Measurements from ENCODE around the gene G3BP1.

Gene G3BP1

DNA sequence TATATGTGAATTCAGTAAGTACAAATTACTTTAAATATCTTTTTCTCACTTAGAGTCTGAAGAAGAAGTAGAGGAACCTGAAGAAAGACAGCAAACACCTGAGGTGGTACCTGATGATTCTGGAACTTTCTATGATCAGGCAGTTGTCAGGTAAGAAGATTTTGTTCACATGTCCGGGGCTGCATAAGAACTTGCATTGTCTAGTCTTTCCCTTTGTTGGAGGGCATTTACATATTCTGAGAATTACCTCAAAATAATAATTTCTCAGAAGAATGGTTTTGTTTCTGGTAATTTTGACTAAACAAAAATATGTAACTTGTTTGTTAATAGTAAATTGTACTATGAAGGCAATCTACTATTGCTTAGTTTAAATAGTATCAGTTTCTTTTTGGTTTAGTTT is 23.7 kb downstream of the G3BP1 start:
- no peaks in the 10 kb centered on the region for H3K27me3 Mint-ChIP-seq (ENCODE audit: low read depth)
- H3K4me3 Mint-ChIP-seq: no peak overlapping the region
- peaks cover 20% of the 10 kb centered on the region for H3K4me1 Mint-ChIP-seq (ENCODE audit: low read depth)
- peaks cover 70% of the 10 kb centered on the region for H3K36me3 Mint-ChIP-seq (ENCODE audit: low read depth)
- DNase-seq (ENCODE audit: low spot score): no peak
- no peak overlapping the region for H3K27ac Mint-ChIP-seq
- H3K9me3 Mint-ChIP-seq: no peaks in the 10 kb centered on the region

DNA sequence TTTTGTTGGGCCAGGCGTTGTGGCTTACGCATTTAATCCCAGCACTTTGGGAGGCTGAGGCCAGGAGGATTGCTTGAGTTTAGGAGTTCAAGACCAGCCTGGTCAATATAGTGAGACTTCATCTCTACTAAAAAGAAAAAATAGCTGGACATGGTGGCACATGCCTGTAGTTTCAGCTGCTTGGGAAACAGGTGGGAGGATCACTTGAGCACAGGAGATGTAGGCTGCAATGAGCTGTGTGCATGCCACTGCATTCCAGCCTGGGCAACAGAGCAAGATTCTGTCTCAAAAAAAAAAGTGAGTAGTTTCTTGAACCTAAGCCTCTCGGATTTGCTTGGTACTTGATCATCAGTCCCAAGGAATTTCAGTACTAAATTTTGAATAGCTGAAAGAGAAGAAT is 26.9 kb downstream of the G3BP1 start:
- Mint-ChIP-seq H3K36me3 (ENCODE audit: low read depth) (peaks cover 59% of the 10 kb centered on the region), H3K27ac (no peak overlapping the region)

DNA sequence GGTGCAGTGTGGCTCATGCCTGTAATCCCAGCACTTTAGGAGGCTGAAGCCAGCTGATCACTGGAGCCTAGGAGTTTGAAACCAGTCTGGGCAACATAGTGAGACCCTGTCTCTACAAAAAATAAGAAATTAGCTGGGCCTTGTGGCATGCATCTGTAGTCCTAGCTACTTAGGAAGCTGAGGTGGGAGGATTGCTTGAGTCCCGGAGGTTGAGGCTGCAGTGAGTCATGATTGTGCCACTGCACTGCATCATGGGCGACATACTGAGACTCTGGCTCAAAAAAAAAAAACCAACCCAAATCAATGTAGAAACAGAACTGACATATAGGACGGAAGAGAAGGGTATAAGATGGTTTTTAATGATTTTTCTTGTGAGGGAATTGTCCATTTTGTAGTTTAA is 27.7 kb downstream of the G3BP1 start:
- H3K4me3 Mint-ChIP-seq: no peak overlapping the region
- H3K4me1 Mint-ChIP-seq (ENCODE audit: low read depth): peaks cover 11% of the 10 kb centered on the region
- no peaks in the 10 kb centered on the region for H3K9me3 Mint-ChIP-seq
- peaks cover 59% of the 10 kb centered on the region for H3K36me3 Mint-ChIP-seq (ENCODE audit: low read depth)
- H3K27ac Mint-ChIP-seq: peak overlapping the region; percentile 35
- no peaks in the 10 kb centered on the region for H3K27me3 Mint-ChIP-seq (ENCODE audit: low read depth)
- no peak for DNase-seq (ENCODE audit: low spot score)

More for the DNA sequence above, 26.9 kb downstream of the G3BP1 start:
- Mint-ChIP-seq H3K27me3 (ENCODE audit: low read depth) (no peaks in the 10 kb centered on the region), H3K4me3 (no peak overlapping the region), H3K4me1 (ENCODE audit: low read depth) (peaks cover 14% of the 10 kb centered on the region), H3K9me3 (no peaks in the 10 kb centered on the region)
- DNase-seq (ENCODE audit: low spot score): no peak

DNA sequence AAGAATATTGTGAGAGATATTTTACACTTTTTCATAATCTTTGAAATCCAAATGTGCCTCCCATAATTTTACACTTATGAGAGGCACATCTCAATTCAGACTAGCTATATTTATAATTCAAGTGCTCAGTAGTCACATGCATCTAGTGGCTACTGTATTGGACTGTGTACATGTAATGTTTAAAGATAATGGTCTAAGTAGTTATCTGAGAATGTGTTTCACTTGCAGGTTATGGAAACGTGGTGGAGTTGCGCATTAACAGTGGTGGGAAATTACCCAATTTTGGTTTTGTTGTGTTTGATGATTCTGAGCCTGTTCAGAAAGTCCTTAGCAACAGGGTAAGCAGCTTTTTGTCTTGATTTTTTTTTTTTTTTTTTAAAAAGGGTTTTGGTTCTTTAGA is 28.8 kb downstream of the G3BP1 start:
- DNase-seq (ENCODE audit: low spot score): no peak
- H3K4me3 Mint-ChIP-seq: no peak overlapping the region
- no peak overlapping the region for H3K27ac Mint-ChIP-seq
- H3K4me1 Mint-ChIP-seq (ENCODE audit: low read depth): peaks cover 8% of the 10 kb centered on the region
- H3K9me3 Mint-ChIP-seq: no peaks in the 10 kb centered on the region
- H3K36me3 Mint-ChIP-seq (ENCODE audit: low read depth): peaks cover 63% of the 10 kb centered on the region
- H3K27me3 Mint-ChIP-seq (ENCODE audit: low read depth): no peaks in the 10 kb centered on the region

DNA sequence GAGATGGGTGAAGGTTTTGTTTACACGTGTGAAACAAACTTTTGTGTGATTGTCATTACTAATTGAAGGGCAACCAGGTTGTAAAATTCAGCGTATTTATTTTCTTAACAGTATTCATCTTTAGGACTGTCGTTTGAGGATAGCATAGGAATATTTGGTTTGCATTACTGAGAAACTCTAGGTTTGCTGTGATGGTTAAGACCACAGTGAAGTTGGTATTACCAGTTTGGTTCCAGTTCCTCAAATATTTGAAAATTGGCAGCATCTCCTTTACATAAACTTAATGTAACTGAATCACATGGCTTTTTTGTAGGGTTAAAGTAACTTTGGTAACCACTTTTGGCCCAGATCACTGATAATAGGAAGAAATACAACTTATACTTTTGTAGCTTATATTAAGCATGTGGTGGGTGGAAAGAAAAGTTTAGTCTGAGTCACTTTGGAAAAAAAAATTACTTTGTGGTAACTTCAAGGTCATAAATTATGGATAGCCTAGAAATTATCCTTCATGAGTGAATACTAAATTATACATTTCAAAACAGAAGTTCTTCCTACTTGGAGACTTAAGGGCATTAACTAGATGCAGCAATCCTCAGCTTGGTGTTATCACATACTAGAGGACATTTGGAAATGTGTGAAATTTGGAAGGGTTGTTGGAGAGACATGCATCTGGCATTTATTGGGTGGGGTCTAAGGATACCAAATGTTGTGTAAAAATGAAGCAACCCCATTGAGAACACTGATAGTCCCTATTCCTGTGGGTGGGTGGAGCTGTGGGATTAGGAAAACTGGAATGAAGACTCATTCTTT is 33.9 kb downstream of the G3BP1 start:
- no peak for DNase-seq (ENCODE audit: low spot score)
- peaks cover 3% of the 10 kb centered on the region for H3K9me3 Mint-ChIP-seq
- no peaks in the 10 kb centered on the region for H3K27me3 Mint-ChIP-seq (ENCODE audit: low read depth)
- no peak overlapping the region for H3K4me3 Mint-ChIP-seq
- no peak overlapping the region for H3K27ac Mint-ChIP-seq
- H3K36me3 Mint-ChIP-seq (ENCODE audit: low read depth): peaks cover 62% of the 10 kb centered on the region
- peaks cover 13% of the 10 kb centered on the region for H3K4me1 Mint-ChIP-seq (ENCODE audit: low read depth)

DNA sequence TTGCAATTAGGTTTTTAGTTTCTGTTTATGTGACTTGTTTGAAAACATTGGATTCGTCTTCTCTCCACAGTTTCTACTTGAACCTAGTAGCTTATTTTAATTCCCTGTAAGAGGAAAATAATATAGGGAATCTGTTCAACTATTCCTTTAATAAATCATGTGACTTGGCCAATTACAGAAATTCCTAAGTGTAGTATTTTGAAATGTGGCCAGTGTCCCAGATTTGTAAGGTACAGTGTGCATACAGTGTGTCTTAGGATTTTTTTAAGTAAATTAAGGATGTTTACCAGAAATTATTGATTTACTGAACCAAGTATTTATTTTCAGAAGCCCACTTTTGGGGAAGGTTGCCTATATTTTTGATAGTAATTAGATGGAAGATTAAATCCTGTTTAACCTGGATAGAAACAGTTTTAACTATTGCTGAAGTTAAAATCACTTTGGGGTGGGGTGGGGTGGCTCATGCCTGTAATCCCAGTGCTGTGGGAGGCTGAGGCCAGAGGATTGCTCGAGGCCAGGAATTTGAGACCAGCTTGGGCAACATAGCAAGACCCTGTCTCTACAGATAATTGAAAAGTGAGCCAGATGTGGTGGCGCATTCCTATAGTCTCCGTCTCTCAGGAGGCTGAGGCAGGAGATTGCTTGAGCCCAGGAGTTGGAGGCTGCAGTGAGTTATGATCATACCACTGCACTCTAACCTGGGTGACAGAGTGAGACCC is 36.9 kb downstream of the G3BP1 start:
- Mint-ChIP-seq H3K4me1 (ENCODE audit: low read depth) (peaks cover 13% of the 10 kb centered on the region), H3K27me3 (ENCODE audit: low read depth) (no peaks in the 10 kb centered on the region), H3K9me3 (peaks cover 8% of the 10 kb centered on the region), H3K36me3 (ENCODE audit: low read depth) (peaks cover 71% of the 10 kb centered on the region), H3K27ac (no peak overlapping the region), H3K4me3 (no peak overlapping the region)
- no peak for DNase-seq (ENCODE audit: low spot score)

DNA sequence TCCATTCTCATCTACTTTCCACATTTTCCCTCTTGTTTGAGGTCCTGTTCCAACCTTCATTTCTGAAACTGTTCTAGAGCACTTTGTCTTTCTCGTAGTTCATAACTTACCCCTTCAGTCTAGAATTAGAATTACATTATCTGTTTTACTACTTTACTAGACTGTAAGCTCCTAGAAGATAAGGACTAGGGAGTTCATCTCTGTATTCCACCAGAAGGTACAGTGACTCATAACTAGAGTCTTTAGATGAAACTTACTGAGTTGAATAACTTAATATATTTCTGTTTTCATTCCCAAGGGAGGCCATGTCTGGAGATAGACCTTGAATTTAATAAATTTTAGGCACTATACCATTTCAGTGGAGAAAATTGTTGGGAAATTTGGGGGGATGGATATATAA is 38.7 kb downstream of the G3BP1 start:
- no peak for DNase-seq (ENCODE audit: low spot score)
- Mint-ChIP-seq H3K36me3 (ENCODE audit: low read depth) (peaks cover 64% of the 10 kb centered on the region), H3K27ac (peak overlapping the region; percentile 29)

DNA sequence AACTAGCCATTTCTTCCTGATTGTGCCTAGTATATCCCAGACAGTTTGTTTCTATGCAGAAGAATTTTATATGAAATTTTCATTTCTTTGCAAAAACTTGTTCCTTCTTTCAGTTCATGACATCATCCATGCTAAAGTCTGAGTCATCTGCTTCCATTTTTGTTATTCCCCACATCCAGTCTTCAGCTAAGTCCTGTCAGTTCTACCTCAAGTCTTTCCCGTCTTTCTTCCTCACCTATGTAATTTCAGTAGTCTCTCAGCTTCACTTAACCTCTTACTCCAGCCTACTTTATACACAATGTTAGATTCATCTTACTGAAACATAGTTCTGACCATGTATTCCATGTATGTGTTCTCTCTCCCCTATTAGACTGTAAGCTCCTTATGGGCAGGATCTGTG is 39.1 kb downstream of the G3BP1 start:
- H3K9me3 Mint-ChIP-seq: peaks cover 8% of the 10 kb centered on the region
- H3K27ac Mint-ChIP-seq: no peak overlapping the region
- no peak for DNase-seq (ENCODE audit: low spot score)
- H3K36me3 Mint-ChIP-seq (ENCODE audit: low read depth): peaks cover 61% of the 10 kb centered on the region
- H3K27me3 Mint-ChIP-seq (ENCODE audit: low read depth): no peaks in the 10 kb centered on the region
- no peak overlapping the region for H3K4me3 Mint-ChIP-seq
- peaks cover 11% of the 10 kb centered on the region for H3K4me1 Mint-ChIP-seq (ENCODE audit: low read depth)

More for the DNA sequence above, 38.7 kb downstream of the G3BP1 start:
- H3K27me3 Mint-ChIP-seq (ENCODE audit: low read depth): no peaks in the 10 kb centered on the region
- peaks cover 8% of the 10 kb centered on the region for H3K9me3 Mint-ChIP-seq
- H3K4me1 Mint-ChIP-seq (ENCODE audit: low read depth): peaks cover 11% of the 10 kb centered on the region
- H3K4me3 Mint-ChIP-seq: no peak overlapping the region

DNA sequence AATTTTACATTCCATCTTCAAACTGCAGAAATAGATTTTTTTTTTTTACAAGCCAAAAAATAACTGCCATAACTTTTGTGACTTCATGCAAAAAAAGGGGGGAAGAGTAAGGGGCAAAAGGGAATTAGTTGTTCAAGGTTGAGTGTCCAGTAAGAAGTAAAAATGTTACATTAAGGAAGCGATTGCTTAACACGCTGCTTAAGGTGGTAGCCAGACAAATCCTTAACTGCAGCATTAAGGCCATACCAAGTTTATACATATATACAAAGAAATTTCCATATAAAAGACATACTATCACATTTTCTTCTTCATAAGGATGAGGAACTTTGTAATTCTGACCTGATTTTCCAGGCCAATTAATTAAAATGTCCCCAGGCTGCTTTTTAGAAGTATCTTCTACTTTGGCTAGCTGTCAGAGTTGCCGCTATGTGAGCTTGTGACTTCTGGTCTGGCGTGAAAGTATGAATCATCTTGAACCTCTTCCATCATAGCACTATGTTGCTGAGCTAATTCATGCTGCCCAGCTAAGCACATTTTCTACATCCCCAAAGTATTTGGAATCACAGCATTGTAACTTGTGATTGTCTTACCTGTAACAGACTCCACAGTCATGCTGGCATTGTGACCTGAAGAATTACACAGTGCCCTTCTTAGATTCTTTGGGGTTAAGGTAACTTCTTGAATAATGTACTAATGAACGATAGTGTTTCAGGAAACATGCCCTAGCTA is 40.0 kb downstream of the G3BP1 start:
- Mint-ChIP-seq H3K4me1 (ENCODE audit: low read depth) (peaks cover 11% of the 10 kb centered on the region), H3K27me3 (ENCODE audit: low read depth) (no peaks in the 10 kb centered on the region), H3K9me3 (peaks cover 8% of the 10 kb centered on the region), H3K27ac (no peak overlapping the region), H3K4me3 (no peak overlapping the region), H3K36me3 (ENCODE audit: low read depth) (peaks cover 53% of the 10 kb centered on the region)
- no peak for DNase-seq (ENCODE audit: low spot score)

DNA sequence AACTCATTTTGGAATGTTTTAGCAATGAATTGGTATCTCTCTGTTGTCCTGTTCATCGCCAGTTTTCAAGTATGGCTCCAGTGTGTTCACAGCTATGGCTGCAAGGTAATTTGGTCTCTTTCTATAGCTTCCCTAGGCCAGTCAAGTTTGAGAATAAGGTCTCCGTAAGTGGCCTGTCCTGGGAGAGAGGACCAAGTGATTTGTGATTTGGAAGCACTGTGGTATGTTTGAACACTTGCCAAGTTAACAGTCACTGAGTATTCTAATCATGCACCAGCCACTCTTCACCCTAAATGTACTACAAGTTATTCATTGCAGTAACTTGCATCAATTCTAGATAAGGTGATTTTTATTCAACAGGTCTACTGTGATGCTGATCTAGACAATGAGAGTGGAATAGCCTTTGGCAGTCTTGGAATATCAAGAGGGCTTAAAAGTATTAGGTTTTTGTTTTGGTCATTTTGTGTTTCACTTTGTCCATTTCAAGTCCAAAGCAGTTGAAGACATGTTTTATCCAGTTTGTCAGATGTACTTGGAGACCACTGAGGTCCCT is 41.1 kb downstream of the G3BP1 start:
- Mint-ChIP-seq H3K4me3 (no peak overlapping the region), H3K36me3 (ENCODE audit: low read depth) (peaks cover 47% of the 10 kb centered on the region), H3K27ac (no peak overlapping the region), H3K27me3 (ENCODE audit: low read depth) (no peaks in the 10 kb centered on the region), H3K9me3 (peaks cover 8% of the 10 kb centered on the region), H3K4me1 (ENCODE audit: low read depth) (peaks cover 6% of the 10 kb centered on the region)
- DNase-seq (ENCODE audit: low spot score): no peak

DNA sequence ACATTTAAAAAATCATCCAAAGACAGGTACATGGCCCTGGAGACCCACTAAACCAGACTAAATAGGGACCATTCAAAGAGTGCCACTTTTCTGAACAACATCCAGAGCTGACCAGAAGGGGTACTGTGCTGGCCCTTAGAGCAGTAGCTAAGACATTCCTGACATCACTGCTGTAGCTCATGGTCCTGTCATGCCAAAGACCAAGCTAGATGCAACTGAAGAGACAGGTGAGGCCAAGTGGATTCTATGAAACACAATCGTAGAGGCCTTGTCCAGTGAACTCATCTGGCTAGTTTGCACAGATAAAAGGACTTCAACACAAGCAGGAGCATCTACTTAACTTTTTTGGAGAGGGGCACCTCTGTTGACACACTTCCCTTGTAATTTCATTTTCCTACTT is 43.3 kb downstream of the G3BP1 start:
- no peak for DNase-seq (ENCODE audit: low spot score)
- Mint-ChIP-seq H3K27me3 (ENCODE audit: low read depth) (no peaks in the 10 kb centered on the region), H3K36me3 (ENCODE audit: low read depth) (peaks cover 33% of the 10 kb centered on the region), H3K4me3 (no peak overlapping the region), H3K9me3 (peaks cover 8% of the 10 kb centered on the region), H3K27ac (no peak overlapping the region), H3K4me1 (ENCODE audit: low read depth) (peaks cover 3% of the 10 kb centered on the region)

DNA sequence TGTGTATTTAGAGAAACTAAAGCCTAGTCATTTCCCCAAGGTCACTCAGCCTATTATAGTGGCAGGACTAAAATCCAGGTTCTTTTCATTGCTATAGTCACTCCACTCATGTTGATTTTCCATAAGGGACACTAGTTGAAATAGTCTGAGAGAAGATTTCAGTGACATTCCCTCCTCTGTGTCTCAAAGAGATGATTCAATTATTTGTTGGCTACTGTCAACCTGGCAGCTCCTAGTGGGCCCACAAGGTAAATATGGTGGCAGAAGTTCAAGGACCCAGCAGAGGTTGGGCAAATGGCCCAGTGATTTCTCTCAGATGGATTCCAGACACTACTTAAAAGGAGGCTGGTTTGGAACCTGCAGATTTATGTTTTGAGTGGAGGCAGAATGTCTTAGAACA is 48.1 kb downstream of the G3BP1 start:
- Mint-ChIP-seq H3K4me3 (no peak overlapping the region), H3K36me3 (ENCODE audit: low read depth) (peaks cover under 1% of the 10 kb centered on the region), H3K9me3 (no peaks in the 10 kb centered on the region), H3K27ac (no peak overlapping the region), H3K4me1 (ENCODE audit: low read depth) (no peaks in the 10 kb centered on the region), H3K27me3 (ENCODE audit: low read depth) (no peaks in the 10 kb centered on the region)
- no peak for DNase-seq (ENCODE audit: low spot score)

DNA sequence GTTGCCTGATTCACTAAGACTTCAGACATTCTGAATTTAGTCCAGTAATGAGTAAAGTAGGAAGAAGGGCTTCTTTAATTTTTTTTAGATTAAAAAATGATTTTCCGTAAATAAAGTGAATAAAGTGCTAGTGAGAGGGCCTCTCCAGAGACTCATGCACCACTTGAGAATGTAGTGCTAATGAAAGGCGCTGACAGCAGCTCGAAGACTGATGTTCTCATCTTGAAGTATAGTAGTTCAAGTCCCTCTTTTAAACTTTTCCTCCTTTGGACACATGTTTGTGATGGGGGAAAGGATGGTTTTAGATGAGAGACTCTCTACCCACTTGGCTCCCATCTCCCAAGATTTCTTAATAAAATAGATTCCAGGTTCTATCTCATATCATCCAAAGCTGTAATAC is 48.5 kb downstream of the G3BP1 start:
- Mint-ChIP-seq H3K27me3 (ENCODE audit: low read depth) (no peaks in the 10 kb centered on the region), H3K27ac (no peak overlapping the region), H3K9me3 (no peaks in the 10 kb centered on the region), H3K36me3 (ENCODE audit: low read depth) (peaks cover under 1% of the 10 kb centered on the region), H3K4me1 (ENCODE audit: low read depth) (no peaks in the 10 kb centered on the region), H3K4me3 (no peak overlapping the region)
- no peak for DNase-seq (ENCODE audit: low spot score)

DNA sequence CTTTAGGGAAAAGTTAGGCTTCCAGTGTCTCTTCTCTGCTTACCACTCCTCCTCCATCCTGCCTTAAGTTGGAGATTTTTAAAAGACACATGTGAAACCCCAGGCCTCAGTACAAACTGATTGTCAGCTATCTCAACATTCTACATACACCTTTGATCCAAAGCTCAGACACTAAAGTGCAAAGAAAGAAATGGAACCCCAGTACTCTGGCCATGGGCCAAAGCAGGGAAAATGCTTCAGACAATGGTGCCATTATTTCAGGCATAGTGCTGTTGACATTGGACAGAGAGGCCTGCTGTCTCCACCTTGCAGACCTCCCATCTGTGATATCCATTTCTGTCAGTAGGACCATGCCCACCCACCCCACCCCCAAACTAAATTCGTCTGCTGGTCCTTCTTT is 49.1 kb downstream of the G3BP1 start:
- no peaks in the 10 kb centered on the region for H3K27me3 Mint-ChIP-seq (ENCODE audit: low read depth)
- H3K4me1 Mint-ChIP-seq (ENCODE audit: low read depth): no peaks in the 10 kb centered on the region
- H3K4me3 Mint-ChIP-seq: no peak overlapping the region
- no peak overlapping the region for H3K27ac Mint-ChIP-seq
- peaks cover 2% of the 10 kb centered on the region for H3K36me3 Mint-ChIP-seq (ENCODE audit: low read depth)
- H3K9me3 Mint-ChIP-seq: no peaks in the 10 kb centered on the region
- DNase-seq (ENCODE audit: low spot score): no peak

Measured in T-helper 2 cell treated with Interferon-gamma antibody and Interleukin-4, amounts not matched to agents 5 μg/mL and 100 μg/mL, for 36 hours (primary cell).